AG04450 (cell line): ENCODE measurements around the gene PATL2. TPM values are rescaled to one million over a fixed set of nuclear protein-coding genes. Genes with fewer than 3 reads are reported as not detected.

Experiments
- CTCF ChIA-PET: fragments of 300-600, 350-600 bp; formaldehyde crosslinking; extraction: SDS; loops from one replicate; lab custom pipeline; 2022; ENCODE audit warnings: antibody characterized with exemption, inconsistent platforms; lab: Charles Lee
- POLR2A ChIA-PET: fragments of 350-600 bp; formaldehyde crosslinking; extraction: SDS; loops from one replicate; lab custom pipeline; 2021; ENCODE audit warnings: antibody characterized with exemption, inconsistent platforms; lab: Yijun Ruan, JAX
- DNase-seq: peaks from one replicate; pipeline ENCODE4 v3.0.0-alpha.2; 2011; ENCODE audit warnings: low read depth, low spot score
- H3K27ac ChIP-seq: one replicate; pipeline ENCODE4 v1.5.1; 2012; ENCODE audit warnings: low read depth, low read length, control low read depth
- H3K27me3 ChIP-seq: one replicate; pipeline ENCODE4 v1.6.0; 2012; ENCODE audit warnings: low read length; ENCODE audit not compliant: control insufficient read depth, insufficient read depth
- H3K4me3 ChIP-seq: 2 replicates; pipeline ENCODE4 v1.5.1; 2011; ENCODE audit warnings: mild to moderate bottlenecking, low read depth, low read length, control low read depth
- H3K9me3 ChIP-seq: 2 replicates; pipeline ENCODE4 v1.5.1; 2012; ENCODE audit warnings: low read length; ENCODE audit not compliant: control insufficient read depth, insufficient read depth
- polyA plus RNA-seq: library from polyadenylated mRNA; depleted of rRNA; stranded (reverse); fragments of >200 nt; gene quantifications from 2 replicates; pipeline ENCODE4 v1.2.3, GENCODE V29; 2011
- TF ChIP-seq, protein P1 (sequence below): IDR thresholded peaks from 2 replicates; pipeline ENCODE4 v1.5.1; 2011; ENCODE audit warnings: low read depth, low read length, control low read depth, inconsistent platforms

PATL2 gene
- polyA plus RNA-seq, 1 experiment: 0.50 TPM

DNA sequence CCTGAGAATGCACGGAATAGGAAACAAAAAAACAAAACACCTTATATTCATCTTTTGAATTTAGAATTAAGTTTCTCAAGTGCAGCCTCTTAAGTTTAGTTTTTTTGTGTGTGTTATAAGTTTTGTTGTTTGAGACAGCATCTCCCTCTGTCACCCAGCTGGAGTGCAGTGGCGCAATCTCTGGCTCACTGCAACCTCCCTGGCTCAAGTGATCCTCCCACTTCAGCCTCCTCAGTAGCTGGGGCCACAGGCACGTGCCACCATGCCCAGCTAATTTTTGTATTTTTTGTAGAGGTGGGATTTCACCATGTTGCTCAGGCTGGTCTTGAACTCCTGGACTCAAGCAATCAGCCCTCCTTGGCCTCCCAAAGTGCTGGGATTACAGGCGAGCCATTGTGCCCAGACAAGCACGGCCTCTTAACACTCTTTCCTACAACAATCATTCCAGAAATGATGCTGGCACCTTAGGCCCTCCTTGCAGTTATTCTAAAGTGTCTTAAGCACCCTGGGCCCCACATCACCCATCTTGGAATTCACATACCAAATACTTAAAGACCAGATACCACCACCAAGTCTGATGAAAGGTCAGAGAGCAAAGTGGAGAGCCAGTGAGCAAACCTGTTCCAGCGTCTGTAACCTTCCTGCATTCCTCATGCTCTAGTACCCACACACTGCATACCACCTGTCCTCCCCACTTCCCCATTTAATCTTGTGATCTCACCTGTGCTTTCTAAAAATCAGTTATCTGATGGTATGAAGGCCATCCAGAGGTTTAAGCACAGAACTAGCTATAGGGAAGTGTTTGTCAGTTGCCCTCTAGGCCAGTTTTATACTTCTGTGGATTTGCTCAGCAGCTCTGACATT is 40.8 kb downstream of the PATL2 start:
- POLR2A ChIA-PET: no interaction called here
- TF ChIP-seq, protein P1, sequence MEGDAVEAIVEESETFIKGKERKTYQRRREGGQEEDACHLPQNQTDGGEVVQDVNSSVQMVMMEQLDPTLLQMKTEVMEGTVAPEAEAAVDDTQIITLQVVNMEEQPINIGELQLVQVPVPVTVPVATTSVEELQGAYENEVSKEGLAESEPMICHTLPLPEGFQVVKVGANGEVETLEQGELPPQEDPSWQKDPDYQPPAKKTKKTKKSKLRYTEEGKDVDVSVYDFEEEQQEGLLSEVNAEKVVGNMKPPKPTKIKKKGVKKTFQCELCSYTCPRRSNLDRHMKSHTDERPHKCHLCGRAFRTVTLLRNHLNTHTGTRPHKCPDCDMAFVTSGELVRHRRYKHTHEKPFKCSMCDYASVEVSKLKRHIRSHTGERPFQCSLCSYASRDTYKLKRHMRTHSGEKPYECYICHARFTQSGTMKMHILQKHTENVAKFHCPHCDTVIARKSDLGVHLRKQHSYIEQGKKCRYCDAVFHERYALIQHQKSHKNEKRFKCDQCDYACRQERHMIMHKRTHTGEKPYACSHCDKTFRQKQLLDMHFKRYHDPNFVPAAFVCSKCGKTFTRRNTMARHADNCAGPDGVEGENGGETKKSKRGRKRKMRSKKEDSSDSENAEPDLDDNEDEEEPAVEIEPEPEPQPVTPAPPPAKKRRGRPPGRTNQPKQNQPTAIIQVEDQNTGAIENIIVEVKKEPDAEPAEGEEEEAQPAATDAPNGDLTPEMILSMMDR: no peak
- H3K9me3 ChIP-seq: no peaks in the 10 kb centered on the region
- no peak overlapping the region for H3K4me3 ChIP-seq
- no peak for DNase-seq
- H3K27me3 ChIP-seq: peaks cover 14% of the 10 kb centered on the region
- H3K27ac ChIP-seq: no peak overlapping the region
- CTCF ChIA-PET: interaction anchor here (8.6 kb wide), 1 partner anchor 66 kb away, joined by 180 read pairs; the partner anchor contains the start of gene TRIM69

- ChIA-PET CTCF (interaction anchor here (8.6 kb wide), 1 partner anchor 67 kb away, joined by 180 read pairs; the partner anchor contains the start of gene TRIM69), POLR2A (no interaction called here)
- no peak overlapping the region for H3K4me3 ChIP-seq
- DNase-seq: no peak
- no peak overlapping the region for H3K27ac ChIP-seq
- no peaks in the 10 kb centered on the region for H3K9me3 ChIP-seq
- peaks cover 13% of the 10 kb centered on the region for H3K27me3 ChIP-seq
- TF ChIP-seq, protein P1: no peak
Observed at GRCh38 chr15:44668921-44669320, 42.2 kb downstream of the PATL2 start.

- DNase-seq: no peak
- H3K27me3 ChIP-seq: peaks cover 8% of the 10 kb centered on the region
- H3K9me3 ChIP-seq: peaks cover 3% of the 10 kb centered on the region; the same call in 1 of the 2 replicates
- no peak overlapping the region for H3K27ac ChIP-seq
- ChIA-PET CTCF (interaction anchor here (0.7 to 8.6 kb wide), 2 partner anchors 69 to 78 kb away, joined by 3 to 180 read pairs; partner anchors contain the start of gene TRIM69), POLR2A (no interaction called here)
- H3K4me3 ChIP-seq: no peak overlapping the region
- TF ChIP-seq, protein P1: no peak
Observed at GRCh38 chr15:44667039-44667360, 44.1 kb downstream of the PATL2 start.

DNA sequence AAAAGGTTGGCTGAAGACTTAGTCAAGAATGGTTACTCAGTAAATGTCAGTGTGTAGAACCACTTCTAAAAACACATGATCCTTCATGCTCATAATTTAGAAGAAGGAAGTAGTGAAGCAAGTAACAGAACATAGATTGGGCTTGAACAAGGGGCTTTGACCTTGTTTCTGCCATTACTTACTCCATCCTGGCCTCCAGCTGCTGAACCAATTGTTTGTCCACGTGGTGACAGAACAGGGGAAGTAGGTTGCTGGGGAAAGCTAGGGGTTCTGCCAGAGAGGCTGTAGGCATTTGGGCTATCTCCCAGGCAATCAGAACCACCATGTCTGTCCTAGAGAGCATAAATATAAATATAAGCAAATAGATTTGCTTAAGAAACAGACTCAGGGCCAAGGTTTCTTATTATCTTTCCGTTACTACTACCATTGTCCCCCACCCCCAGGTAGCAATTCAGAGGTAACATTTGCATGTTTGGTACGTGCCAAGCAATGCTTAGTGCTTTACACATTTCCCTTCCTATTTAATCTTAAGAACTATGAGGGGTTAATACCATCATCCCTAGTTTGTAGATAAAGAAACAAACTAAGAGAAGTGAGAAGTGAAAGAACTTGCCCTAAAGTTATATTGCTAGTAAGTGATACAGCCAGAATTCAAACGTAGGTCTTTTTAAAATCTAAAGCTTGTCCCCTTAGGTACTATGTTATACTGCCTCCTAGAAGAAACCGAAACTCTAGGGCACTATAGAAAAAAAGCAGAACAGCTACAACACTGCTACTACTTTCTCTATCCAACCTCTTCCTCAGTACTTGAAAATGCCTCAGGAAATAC is 44.7 kb downstream of the PATL2 start:
- Histone ChIP-seq H3K27me3 (peaks cover 8% of the 10 kb centered on the region), H3K9me3 (peaks cover 3% of the 10 kb centered on the region; the same call in 1 of the 2 replicates), H3K4me3 (no peak overlapping the region), H3K27ac (no peak overlapping the region)
- DNase-seq: no peak
- TF ChIP-seq, protein P1: no peak
- POLR2A ChIA-PET: no interaction called here
- CTCF ChIA-PET: interaction anchor here (0.7 to 8.6 kb wide), 2 partner anchors 70 to 77 kb away, joined by 3 to 180 read pairs; partner anchors contain the start of gene TRIM69
